HEK293 (cell line): Measurements from ENCODE around the gene BPI.
"Not testable (repeated sequence)": the region's sequence is repeated elsewhere in the genome, so short reads cannot be mapped to it uniquely, and the experiment has no call there.

Experiments used
- CTCF ChIA-PET: fragments of 350-600 bp; formaldehyde crosslinking; extraction: SDS; loops from one replicate; lab custom pipeline; 2021; ENCODE audit warnings: antibody characterized with exemption; lab: Yijun Ruan, JAX
- POLR2A ChIA-PET: fragments of 300-600 bp; formaldehyde crosslinking; extraction: SDS; loops from one replicate; lab custom pipeline; 2020; ENCODE audit warnings: antibody characterized with exemption, inconsistent platforms; lab: Yijun Ruan, JAX
- H3K27ac ChIP-seq: fragments of 200-500 bp; sonication (Bioruptor generic); 2 replicates; pipeline ENCODE4 v1.5.1; 2014; ENCODE audit warnings: low read depth, low read length, control low read depth, inconsistent platforms; ENCODE audit errors: extremely low read depth
- H3K36me3 ChIP-seq, 2 experiments: fragments of 200-500 bp in 1 of 2; sonication (Bioruptor generic) in 1 of 2; 1 replicate in 1 of 2; 2 replicates in 1 of 2; pipeline ENCODE4 v1.5.1; 2014 to 2017; ENCODE audit warnings: inconsistent platforms in 2 of 2, low read length in 2 of 2; ENCODE audit not compliant: control insufficient read depth in 2 of 2, insufficient read depth in 1 of 2
- H3K4me1 ChIP-seq: fragments of 200-500 bp; sonication (Bioruptor generic); 2 replicates; pipeline ENCODE4 v1.5.1; 2014; ENCODE audit warnings: mild to moderate bottlenecking, low read length, inconsistent platforms; ENCODE audit not compliant: control insufficient read depth, insufficient read depth
- H3K4me3 ChIP-seq: 2 replicates; pipeline ENCODE4 v1.5.1; 2011; ENCODE audit warnings: low read depth, mild to moderate bottlenecking, control low read depth, low read length, moderate library complexity
- H3K9me3 ChIP-seq: fragments of 200-500 bp; sonication (Bioruptor generic); 2 replicates; pipeline ENCODE4 v1.5.1; 2014; ENCODE audit warnings: low read depth, low read length, inconsistent platforms; ENCODE audit not compliant: control insufficient read depth, insufficient read depth
- BCL11B ChIP-seq: fragments of 450-650 bp; formaldehyde crosslinking; IDR thresholded peaks from 2 replicates; pipeline ENCODE4 v1.5.1; 2016; ENCODE audit warnings: low read depth, missing biosample characterization, missing genetic modification characterization
- BCL6B ChIP-seq: fragments of 450-650 bp; formaldehyde crosslinking; IDR thresholded peaks from 2 replicates; pipeline ENCODE4 v1.5.1; 2017; ENCODE audit warnings: missing biosample characterization, missing genetic modification characterization
- EGR2 ChIP-seq: fragments of 450-650 bp; formaldehyde crosslinking; IDR thresholded peaks from 2 replicates; pipeline ENCODE4 v1.5.1; 2016; ENCODE audit warnings: low read depth, missing biosample characterization, missing genetic modification characterization
- GFI1B ChIP-seq: fragments of 450-650 bp; formaldehyde crosslinking; IDR thresholded peaks from 2 replicates; pipeline ENCODE4 v1.5.1; 2016; ENCODE audit warnings: missing biosample characterization, missing genetic modification characterization
- KLF1 ChIP-seq: fragments of 450-650 bp; formaldehyde crosslinking; IDR thresholded peaks from 2 replicates; pipeline ENCODE4 v1.5.1; 2016; ENCODE audit warnings: missing biosample characterization, missing genetic modification characterization
- KLF10 ChIP-seq: fragments of 450-650 bp; IDR thresholded peaks from 2 replicates; pipeline ENCODE4 v1.5.1; 2018; ENCODE audit warnings: missing biosample characterization, mild to moderate bottlenecking, missing genetic modification characterization
- SCRT2 ChIP-seq: fragments of 450-650 bp; formaldehyde crosslinking; IDR thresholded peaks from 2 replicates; pipeline ENCODE4 v1.5.1; 2016; ENCODE audit warnings: missing biosample characterization, missing genetic modification characterization
- ZBTB7A ChIP-seq: fragments of 450-650 bp; formaldehyde crosslinking; IDR thresholded peaks from 2 replicates; pipeline ENCODE4 v1.5.1; 2016; ENCODE audit warnings: low read depth, missing biosample characterization, missing genetic modification characterization
- ZFHX2 ChIP-seq: fragments of 450-650 bp; formaldehyde crosslinking; conservative IDR thresholded peaks from 2 replicates; pipeline ENCODE4 v1.5.1; 2016; ENCODE audit warnings: missing biosample characterization, missing genetic modification characterization
- ZNF133 ChIP-seq: fragments of 450-650 bp; formaldehyde crosslinking; IDR thresholded peaks from 2 replicates; pipeline ENCODE4 v1.5.1; 2016; ENCODE audit warnings: missing biosample characterization, missing genetic modification characterization
- ZNF16 ChIP-seq: fragments of 450-650 bp; formaldehyde crosslinking; IDR thresholded peaks from 2 replicates; pipeline ENCODE4 v1.5.1; 2016; ENCODE audit warnings: low read depth, missing biosample characterization, missing genetic modification characterization
- ZNF214 ChIP-seq: fragments of 450-650 bp; formaldehyde crosslinking; IDR thresholded peaks from 2 replicates; pipeline ENCODE4 v1.5.1; 2017; ENCODE audit warnings: missing biosample characterization, mild to moderate bottlenecking, missing genetic modification characterization, borderline replicate concordance
- ZNF404 ChIP-seq: fragments of 450-650 bp; formaldehyde crosslinking; IDR thresholded peaks from 2 replicates; pipeline ENCODE4 v1.5.1; 2017; ENCODE audit warnings: missing biosample characterization, missing genetic modification characterization
- ZNF426 ChIP-seq: fragments of 450-650 bp; formaldehyde crosslinking; IDR thresholded peaks from 2 replicates; pipeline ENCODE4 v1.5.1; 2017; ENCODE audit warnings: missing biosample characterization, missing genetic modification characterization, mild to moderate bottlenecking, inconsistent platforms, moderate library complexity
- ZNF473 ChIP-seq: fragments of 450-650 bp; formaldehyde crosslinking; IDR thresholded peaks from 2 replicates; pipeline ENCODE4 v1.5.1; 2017; ENCODE audit warnings: missing biosample characterization, missing genetic modification characterization
- ZNF514 ChIP-seq: fragments of 450-650 bp; formaldehyde crosslinking; IDR thresholded peaks from 2 replicates; pipeline ENCODE4 v1.5.1; 2016; ENCODE audit warnings: missing biosample characterization, missing genetic modification characterization
- ZNF561 ChIP-seq: fragments of 450-650 bp; IDR thresholded peaks from 2 replicates; pipeline ENCODE4 v1.5.1; 2018; ENCODE audit warnings: missing biosample characterization, missing genetic modification characterization, borderline replicate concordance
- ZNF580 ChIP-seq: fragments of 450-650 bp; formaldehyde crosslinking; IDR thresholded peaks from 2 replicates; pipeline ENCODE4 v1.5.1; 2016; ENCODE audit warnings: missing biosample characterization, missing genetic modification characterization
- ZNF585B ChIP-seq: fragments of 450-650 bp; formaldehyde crosslinking; IDR thresholded peaks from 2 replicates; pipeline ENCODE4 v1.5.1; 2016; ENCODE audit warnings: missing biosample characterization, missing genetic modification characterization
- ZNF621 ChIP-seq: fragments of 450-650 bp; formaldehyde crosslinking; IDR thresholded peaks from 2 replicates; pipeline ENCODE4 v1.5.1; 2017; ENCODE audit warnings: missing biosample characterization, missing genetic modification characterization
- ZNF623 ChIP-seq: fragments of 450-650 bp; formaldehyde crosslinking; IDR thresholded peaks from 2 replicates; pipeline ENCODE4 v1.5.1; 2016; ENCODE audit warnings: missing biosample characterization, missing genetic modification characterization
- ZNF658 ChIP-seq: fragments of 450-650 bp; formaldehyde crosslinking; IDR thresholded peaks from 2 replicates; pipeline ENCODE4; 2016; ENCODE audit warnings: missing biosample characterization, missing genetic modification characterization
- ZNF707 ChIP-seq: fragments of 450-650 bp; formaldehyde crosslinking; IDR thresholded peaks from 2 replicates; pipeline ENCODE4 v1.5.1; 2016; ENCODE audit warnings: missing biosample characterization, missing genetic modification characterization
- ZSCAN16 ChIP-seq: fragments of 450-650 bp; formaldehyde crosslinking; IDR thresholded peaks from 2 replicates; pipeline ENCODE4 v1.5.1; 2016; ENCODE audit warnings: missing biosample characterization, missing genetic modification characterization
- TF ChIP-seq, protein P1 (sequence below): fragments of 450-650 bp; formaldehyde crosslinking; IDR thresholded peaks from 2 replicates; pipeline ENCODE4 v1.5.1; 2016; ENCODE audit warnings: missing biosample characterization, missing genetic modification characterization
- TF ChIP-seq, protein P2 (sequence below): fragments of 450-650 bp; formaldehyde crosslinking; IDR thresholded peaks from 2 replicates; pipeline ENCODE4 v1.5.1; 2016; ENCODE audit warnings: missing biosample characterization, missing genetic modification characterization
- TF ChIP-seq, protein P3 (sequence below): fragments of 450-650 bp; formaldehyde crosslinking; IDR thresholded peaks from 2 replicates; pipeline ENCODE4 v1.5.1; 2016; ENCODE audit warnings: missing biosample characterization, missing genetic modification characterization

BPI gene

DNA sequence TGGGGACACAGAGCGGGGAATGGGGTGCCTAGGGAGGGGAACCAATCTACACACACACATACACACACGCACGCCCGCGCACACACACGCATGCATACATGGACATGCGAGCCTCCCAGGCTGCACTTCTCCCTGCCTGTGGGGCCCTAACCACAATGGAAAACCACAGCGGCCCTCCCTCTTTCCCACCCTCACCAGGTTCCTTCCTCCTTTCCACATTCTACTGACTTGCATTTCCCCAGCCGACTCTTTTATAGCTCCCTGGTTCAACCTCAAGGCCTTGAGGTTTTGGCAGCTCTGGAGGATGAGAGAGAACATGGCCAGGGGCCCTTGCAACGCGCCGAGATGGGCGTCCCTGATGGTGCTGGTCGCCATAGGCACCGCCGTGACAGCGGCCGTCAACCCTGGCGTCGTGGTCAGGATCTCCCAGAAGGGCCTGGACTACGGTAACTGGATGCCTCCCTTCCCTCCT is at the start of gene BPI:
Gene BPI, plus strand, starts transcription at position 249 of the 472 bp plus-strand sequence. Its CDS starts 68 bp downstream, at position 317.
- CTCF ChIA-PET: interaction anchor here (1.1 kb wide), 1 partner anchor 72 kb away, joined by 3 read pairs; no protein-coding TSS in a partner anchor
- no peak within 1 kb of the TSS for H3K27ac ChIP-seq
- no peak within 1 kb of the TSS for H3K4me3 ChIP-seq
- no peaks in the 10 kb centered on the region for H3K36me3 ChIP-seq
- H3K9me3 ChIP-seq: no peaks in the 10 kb centered on the region
- TF ChIP-seq, protein P1, sequence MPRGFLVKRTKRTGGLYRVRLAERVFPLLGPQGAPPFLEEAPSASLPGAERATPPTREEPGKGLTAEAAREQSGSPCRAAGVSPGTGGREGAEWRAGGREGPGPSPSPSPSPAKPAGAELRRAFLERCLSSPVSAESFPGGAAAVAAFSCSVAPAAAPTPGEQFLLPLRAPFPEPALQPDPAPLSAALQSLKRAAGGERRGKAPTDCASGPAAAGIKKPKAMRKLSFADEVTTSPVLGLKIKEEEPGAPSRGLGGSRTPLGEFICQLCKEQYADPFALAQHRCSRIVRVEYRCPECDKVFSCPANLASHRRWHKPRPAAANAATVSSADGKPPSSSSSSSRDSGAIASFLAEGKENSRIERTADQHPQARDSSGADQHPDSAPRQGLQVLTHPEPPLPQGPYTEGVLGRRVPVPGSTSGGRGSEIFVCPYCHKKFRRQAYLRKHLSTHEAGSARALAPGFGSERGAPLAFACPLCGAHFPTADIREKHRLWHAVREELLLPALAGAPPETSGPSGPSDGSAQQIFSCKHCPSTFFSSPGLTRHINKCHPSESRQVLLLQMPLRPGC: no peak
- TF ChIP-seq BCL11B (tag by site-specific recombination) (no peak), ZNF580 (tag by site-specific recombination) (no peak), BCL6B (tag by site-specific recombination) (no peak), GFI1B (tag by site-specific recombination) (no peak), ZNF473 (tag by site-specific recombination) (no peak), ZNF214 (tag by site-specific recombination) (no peak), SCRT2 (tag by site-specific recombination) (no peak), ZNF621 (tag by site-specific recombination) (no peak), ZNF133 (no peak), ZNF658 (no peak), ZNF404 (tag by site-specific recombination) (no peak), ZNF561 (tag by site-specific recombination) (no peak), ZFHX2 (no peak), KLF10 (tag by site-specific recombination) (no peak), ZNF707 (tag by site-specific recombination) (no peak)
- TF ChIP-seq, protein P2, sequence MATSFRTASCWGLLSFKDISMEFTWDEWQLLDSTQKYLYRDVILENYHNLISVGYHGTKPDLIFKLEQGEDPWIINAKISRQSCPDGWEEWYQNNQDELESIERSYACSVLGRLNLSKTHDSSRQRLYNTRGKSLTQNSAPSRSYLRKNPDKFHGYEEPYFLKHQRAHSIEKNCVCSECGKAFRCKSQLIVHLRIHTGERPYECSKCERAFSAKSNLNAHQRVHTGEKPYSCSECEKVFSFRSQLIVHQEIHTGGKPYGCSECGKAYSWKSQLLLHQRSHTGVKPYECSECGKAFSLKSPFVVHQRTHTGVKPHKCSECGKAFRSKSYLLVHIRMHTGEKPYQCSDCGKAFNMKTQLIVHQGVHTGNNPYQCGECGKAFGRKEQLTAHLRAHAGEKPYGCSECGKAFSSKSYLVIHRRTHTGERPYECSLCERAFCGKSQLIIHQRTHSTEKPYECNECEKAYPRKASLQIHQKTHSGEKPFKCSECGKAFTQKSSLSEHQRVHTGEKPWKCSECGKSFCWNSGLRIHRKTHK (tag by site-specific recombination): no peak
- POLR2A ChIA-PET: no interaction called here
- H3K4me1 ChIP-seq: no peaks in the 10 kb centered on the region

GRCh38 chr20:38254621-38255020 is 49.3 kb upstream of the BPI start:
- H3K4me1 ChIP-seq, POLR2A ChIA-PET, H3K27ac ChIP-seq, H3K4me3 ChIP-seq, H3K9me3 ChIP-seq, H3K36me3 ChIP-seq: not testable (repeated sequence)
- CTCF ChIA-PET: interaction anchor here (0.6 to 4.5 kb wide), 2 partner anchors 12 to 142 kb away, joined by 6 to 30 read pairs; no protein-coding TSS in a partner anchor

DNA sequence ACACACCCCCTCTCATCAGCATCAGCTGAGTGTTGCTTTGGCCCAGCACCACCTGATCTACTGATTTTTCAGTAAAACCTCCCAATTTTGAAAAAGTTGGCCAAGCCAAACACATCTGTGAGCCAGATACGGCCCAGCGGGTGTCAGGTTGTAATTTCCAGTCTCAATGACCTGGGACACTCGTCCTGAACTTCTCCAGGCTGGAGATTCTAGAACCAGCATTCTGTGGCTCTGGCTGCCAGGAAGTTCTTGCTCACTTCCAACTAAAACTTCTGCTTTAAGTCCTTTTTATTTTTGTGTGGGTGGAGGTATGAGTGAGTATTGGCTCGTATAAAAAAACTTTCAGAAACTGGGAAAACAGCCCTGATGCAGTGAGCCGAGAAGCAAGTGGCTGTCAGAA is 48.6 kb upstream of the BPI start:
- Histone ChIP-seq H3K4me3 (no peak overlapping the region), H3K4me1 (no peaks in the 10 kb centered on the region), H3K36me3 (no peaks in the 10 kb centered on the region), H3K27ac (no peak overlapping the region), H3K9me3 (no peaks in the 10 kb centered on the region)
- ChIA-PET POLR2A (no interaction called here), CTCF (interaction anchor here (1.2 to 4.5 kb wide), 2 partner anchors 12 to 34 kb away, joined by 3 to 30 read pairs; no protein-coding TSS in a partner anchor)
- TF ChIP-seq ZNF514 (tag by site-specific recombination) (no peak), ZSCAN16 (tag by site-specific recombination) (no peak), KLF1 (no peak), ZBTB7A (tag by site-specific recombination) (no peak), ZNF426 (tag by site-specific recombination) (no peak), EGR2 (no peak), ZNF16 (tag by site-specific recombination) (no peak), ZNF585B (no peak), ZNF623 (tag by site-specific recombination) (no peak)
- TF ChIP-seq, protein P3, sequence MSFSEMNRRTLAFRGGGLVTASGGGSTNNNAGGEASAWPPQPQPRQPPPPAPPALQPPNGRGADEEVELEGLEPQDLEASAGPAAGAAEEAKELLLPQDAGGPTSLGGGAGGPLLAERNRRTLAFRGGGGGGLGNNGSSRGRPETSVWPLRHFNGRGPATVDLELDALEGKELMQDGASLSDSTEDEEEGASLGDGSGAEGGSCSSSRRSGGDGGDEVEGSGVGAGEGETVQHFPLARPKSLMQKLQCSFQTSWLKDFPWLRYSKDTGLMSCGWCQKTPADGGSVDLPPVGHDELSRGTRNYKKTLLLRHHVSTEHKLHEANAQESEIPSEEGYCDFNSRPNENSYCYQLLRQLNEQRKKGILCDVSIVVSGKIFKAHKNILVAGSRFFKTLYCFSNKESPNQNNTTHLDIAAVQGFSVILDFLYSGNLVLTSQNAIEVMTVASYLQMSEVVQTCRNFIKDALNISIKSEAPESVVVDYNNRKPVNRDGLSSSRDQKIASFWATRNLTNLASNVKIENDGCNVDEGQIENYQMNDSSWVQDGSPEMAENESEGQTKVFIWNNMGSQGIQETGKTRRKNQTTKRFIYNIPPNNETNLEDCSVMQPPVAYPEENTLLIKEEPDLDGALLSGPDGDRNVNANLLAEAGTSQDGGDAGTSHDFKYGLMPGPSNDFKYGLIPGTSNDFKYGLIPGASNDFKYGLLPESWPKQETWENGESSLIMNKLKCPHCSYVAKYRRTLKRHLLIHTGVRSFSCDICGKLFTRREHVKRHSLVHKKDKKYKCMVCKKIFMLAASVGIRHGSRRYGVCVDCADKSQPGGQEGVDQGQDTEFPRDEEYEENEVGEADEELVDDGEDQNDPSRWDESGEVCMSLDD (tag by site-specific recombination): no peak
